Brain pericyte (primary cell): ENCODE data around the gene NRCAM.
A peak's percentile ranks its signal among the peaks of the same experiment; 100 is the strongest.

Experiments
- DNase-seq: peaks from one replicate; pipeline ENCODE4 v3.0.0-alpha.2; 2012; ENCODE audit warnings: low read depth, low spot score

Gene NRCAM

DNA sequence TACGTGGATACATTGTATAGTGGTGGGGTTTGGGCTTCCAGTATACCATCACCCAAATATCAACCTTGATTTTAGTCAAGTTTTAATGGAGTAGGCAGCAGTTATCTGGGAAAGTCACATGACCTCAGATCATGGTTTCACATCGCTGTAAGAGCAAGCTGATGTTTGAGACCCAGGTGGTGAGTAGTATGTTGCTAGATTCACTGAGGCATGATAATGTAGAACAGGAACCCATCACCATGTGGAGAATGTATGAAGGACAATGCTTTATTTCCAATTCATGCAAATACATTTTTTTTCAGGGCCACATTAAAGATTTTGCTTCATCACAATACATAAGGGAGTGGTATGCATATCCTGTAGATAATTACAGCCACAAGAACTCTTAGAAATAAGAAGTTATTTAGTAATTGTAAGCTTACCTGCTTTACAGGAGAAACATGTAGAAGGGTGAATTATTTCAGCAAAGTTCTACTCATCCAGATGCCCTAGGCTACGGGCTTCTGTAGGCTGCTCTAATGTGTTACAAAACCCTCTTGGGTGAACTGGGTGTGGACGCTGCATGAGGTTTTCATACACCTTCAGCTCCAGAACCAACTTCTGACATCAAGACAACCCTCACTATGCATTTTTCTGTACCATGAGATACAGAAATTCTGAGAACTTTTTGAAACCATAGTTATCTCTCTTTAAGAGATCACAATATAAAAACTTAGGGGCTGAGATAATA is 298.5 kb downstream of the NRCAM start:
- no peak for DNase-seq

GRCh38 chr7:108156897-108157605 is 299.2 kb downstream of the NRCAM start:
- DNase-seq: no peak

DNA sequence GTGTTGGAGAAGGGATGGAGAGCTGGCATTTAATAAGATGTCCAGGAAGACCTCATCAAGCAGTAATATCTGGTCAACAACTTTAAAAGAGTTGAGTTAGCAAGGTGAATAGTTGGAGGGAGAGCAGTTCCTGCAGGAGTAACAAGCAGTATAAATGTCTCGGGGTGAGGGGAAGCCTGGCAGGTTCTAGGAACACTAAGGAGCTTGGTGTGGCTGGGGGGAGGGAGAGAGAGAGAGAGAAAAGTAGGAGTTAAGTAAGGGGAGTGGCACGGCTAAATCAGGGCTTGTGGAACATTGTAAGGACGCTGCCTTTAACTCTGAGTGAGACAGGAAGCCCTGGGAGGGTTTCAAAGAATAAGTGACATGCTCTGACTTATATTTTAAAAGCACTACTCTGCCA is 304.0 kb downstream of the NRCAM start:
- DNase-seq: no peak

GRCh38 chr7:108149908-108150307 is 306.3 kb downstream of the NRCAM start:
- DNase-seq: no peak

DNA sequence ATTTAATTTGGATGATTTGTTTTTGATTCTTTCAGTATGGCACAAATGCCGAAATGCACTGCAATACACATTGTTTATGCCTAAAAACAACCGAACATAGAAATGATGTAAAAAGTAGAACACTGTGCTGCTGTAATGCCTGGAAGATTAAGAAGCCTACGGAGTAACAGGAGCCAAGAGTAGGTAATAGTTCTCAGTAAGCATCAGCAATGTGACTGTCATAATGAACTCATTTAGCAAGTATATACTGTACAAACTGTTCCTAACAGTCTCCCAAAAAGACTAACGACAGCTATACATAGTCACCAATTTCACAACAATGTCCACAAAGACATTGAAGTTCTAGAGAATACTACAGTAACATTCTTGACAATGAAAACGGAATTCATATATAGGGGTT is 307.1 kb downstream of the NRCAM start:
- no peak for DNase-seq

DNA sequence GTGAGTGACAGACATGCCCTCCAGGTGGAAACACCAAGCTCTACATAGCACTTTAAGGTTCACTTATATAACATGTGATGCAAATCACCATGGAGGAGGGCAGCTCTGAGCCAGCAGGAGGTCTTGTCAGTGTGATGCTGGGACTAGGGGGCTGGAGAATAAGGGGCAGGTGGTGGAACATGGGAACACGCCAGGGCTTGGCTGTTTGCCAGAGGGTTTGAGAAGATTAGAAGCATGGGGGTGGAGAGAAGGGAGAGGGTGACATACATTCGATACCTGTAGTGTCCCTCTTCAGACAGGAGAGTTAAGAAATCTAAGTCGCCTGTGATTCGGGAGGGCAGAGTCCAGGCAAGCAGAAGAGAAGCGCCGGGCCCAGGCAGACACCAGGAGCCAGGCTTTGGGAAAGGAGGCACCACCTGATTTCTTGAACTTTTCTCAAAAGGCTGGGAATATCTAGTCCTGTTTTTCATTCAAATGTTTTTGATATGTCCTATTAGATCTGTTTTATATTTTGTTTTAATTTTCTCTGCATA is 309.1 kb downstream of the NRCAM start:
- DNase-seq: no peak

- DNase-seq: peak; percentile 59
Observed at GRCh38 chr7:108146070-108146842, 310.0 kb downstream of the NRCAM start.

DNA sequence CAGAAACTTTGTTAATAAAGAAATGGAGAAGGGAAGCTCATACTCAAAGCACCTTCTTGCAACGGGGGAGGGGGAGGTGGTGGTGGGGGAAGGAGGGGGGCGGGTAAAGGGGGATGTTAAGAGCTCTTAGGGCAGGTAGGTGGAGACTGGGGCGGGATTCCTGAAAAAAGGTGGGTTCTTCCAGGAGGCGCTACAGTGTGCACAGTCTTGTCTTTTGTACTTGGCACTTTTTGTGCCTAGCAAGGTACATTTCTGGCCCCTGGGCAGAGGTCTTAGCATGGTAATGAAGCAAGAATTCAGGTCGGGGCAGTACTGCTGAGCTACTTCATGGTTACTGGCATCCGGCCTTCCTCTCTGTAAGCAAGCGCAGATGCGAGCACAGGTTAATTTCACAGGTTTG is 310.8 kb downstream of the NRCAM start:
- no peak for DNase-seq

DNA sequence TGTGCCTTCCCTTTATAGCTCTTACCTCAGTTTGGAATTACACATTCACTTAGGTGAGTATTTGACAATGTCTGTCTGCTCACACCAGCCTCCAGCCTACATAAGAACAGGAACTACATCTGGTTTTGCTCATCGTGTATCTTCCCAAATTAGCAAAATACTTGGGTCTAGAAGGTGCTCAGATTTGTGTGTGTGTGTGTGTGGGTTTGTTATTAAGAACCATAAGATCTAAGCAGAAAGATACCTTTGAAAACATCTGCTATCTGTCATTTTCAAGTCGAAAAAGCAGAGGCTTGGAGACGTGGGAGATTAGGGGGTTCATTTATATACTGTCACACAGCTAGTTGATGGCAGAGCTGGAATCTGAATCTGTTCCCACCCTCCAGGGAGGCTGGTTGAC is 311.3 kb downstream of the NRCAM start:
- DNase-seq: no peak

GRCh38 chr7:108143658-108144420 is 312.4 kb downstream of the NRCAM start:
- DNase-seq: no peak

DNA sequence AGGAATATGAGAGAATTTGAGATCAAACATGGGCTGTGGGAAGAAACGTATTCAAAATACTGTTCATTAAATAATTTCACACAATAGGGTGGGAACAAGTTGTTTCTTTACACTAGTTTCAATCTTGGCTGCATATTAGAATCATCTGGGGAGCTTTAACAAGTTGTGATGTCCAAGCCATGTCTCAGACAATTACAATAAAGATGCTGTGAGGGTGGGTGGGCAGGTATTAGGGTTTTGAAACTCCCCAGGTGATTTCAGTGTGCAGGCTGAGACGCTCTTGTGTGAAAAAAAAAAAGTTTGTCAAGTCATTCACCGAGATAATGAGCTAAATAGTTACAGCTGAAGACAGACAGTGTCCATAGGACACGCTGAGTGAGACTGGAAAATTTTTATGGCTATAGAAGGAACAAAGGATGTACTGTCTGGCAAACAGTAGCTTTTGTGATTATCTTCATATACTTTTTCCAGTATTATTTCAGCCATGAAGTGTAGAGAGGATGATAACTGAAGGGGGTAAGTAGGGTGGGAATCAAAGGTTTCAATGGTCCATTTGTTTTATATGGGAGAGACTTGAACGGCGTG is 313.5 kb downstream of the NRCAM start:
- DNase-seq: no peak

GRCh38 chr7:108142180-108142579 is 314.1 kb downstream of the NRCAM start:
- no peak for DNase-seq

DNA sequence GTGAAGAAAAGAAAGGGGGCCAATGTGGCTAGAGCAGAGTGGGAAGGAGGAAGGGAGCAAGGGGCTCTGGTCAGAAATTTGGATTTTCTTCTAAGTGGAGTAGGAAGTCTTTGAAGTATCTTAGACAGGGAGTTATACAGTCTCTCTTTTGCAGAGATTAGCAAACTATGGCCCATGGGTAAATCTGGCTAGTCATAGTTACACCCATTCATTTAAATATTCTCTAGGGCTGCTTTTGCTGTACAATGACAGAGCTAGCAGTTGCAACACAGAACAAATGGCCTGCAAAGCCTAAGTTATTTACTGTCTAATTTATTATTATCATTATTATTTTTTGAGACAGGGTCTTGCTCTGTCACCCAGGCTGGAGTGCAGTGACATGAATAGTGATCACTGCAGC is 315.6 kb downstream of the NRCAM start:
- DNase-seq: no peak

DNA sequence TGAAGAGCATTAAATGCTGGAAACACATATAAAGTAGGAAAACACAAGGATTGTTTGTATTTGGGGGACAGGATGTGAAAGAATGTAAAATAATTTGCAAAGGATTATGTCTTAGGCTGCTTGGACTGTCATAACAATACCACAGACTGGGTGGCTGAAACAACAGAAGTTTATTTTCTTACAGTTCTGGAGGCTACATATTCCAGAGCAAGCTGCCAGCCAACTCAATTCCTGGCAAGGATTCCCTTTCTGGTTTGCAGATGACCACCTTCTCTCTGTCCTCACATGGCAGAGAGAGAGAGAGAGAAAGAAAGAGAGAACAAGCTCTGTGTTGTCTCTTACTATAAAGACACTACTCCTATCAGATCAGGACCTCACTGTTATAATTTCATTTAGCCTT is 317.3 kb downstream of the NRCAM start:
- no peak for DNase-seq

- no peak for DNase-seq
Observed at GRCh38 chr7:108137993-108138392, 318.2 kb downstream of the NRCAM start.

DNA sequence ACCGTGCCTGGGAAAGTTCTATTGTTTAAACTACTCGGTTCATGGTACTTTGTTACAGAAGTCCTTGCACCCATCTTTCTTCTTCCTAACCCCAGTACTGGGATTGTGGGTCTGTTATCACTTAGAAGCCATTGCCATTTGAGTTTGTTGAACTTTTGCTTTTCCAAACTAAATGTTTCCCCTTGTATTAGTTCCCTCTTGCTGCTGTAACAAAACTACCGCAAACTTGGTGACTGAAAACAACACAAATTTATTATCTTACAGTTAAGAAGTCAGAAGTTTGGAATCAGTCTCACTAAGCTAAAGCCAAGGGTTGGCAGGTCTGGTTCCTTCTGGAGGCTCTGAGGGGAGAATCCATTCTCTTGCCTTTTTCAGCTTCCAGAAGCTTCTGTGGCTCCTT is 319.2 kb downstream of the NRCAM start:
- DNase-seq: no peak

- DNase-seq: no peak
Observed at GRCh38 chr7:108136191-108136688, 320.0 kb downstream of the NRCAM start.

DNA sequence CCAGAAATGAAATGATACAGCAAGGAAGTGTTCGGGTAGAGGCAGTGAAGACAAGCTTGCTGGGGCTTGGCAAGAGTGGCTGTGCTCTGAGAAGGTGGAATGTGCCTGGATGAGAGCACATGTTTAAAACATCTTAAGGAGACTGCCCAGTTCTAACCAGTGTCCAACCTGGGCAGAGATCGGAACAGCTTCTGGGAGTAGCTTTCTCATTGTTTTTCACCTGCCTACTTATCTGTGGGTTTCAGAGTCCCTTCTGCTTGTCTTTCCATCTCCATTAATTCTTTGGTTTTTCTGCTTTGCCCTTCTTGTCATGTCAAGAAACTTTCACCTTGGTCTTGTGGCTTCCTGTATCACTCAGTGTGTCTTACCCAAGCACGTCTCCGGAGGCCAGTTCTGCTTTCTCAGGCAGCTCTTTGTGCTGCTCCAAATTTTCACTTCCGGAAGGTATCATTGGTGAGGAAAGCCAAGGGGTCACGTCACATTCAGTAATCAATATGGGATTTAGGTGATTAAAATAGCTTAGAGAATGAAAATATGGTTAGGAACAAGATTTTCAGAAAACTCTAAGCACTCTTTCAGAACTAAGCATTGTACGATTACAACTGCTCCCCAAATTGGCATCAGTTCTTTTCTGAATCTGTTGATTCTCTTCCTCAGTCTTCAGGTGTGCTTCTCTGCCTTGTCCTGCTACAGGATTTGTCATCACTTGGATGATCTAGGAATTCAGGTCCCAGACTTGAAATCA is 320.6 kb downstream of the NRCAM start:
- no peak for DNase-seq

DNA sequence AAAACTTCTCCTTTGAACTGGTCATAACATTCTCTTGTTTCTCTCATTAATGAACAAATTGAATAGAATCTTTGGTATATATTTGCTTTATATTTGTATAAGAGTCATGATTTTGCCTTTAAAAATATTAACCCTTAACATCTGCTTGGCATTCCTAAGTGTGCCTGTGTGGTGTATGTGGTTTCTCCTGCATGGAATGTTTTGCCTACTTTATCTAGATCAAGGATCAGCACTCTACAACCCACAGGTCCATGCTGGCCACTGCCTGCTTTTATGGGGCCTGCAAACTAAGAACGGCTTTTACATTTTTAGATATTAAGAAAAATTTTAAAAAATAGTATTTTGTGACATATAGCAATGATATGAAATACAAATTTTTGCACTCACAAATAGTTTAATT is 321.8 kb downstream of the NRCAM start:
- no peak for DNase-seq

- no peak for DNase-seq
Observed at GRCh38 chr7:108132551-108133265, 323.5 kb downstream of the NRCAM start.
